Endodermal cell (in vitro differentiated cells): ENCODE measurements around the gene RNF212. TPM values are rescaled to one million over a fixed set of nuclear protein-coding genes. Genes with fewer than 3 reads are reported as not detected.

ENCODE experiments used
- DNase-seq: peaks from one replicate; pipeline ENCODE4 v3.0.0-alpha.2; 2017
- H3K27ac ChIP-seq: 2 replicates; pipeline ENCODE4 v1.5.1; 2013; ENCODE audit warnings: mild to moderate bottlenecking, low read depth, low read length, moderate library complexity
- H3K27me3 ChIP-seq: 2 replicates; pipeline ENCODE4 v1.6.1; 2013; ENCODE audit warnings: mild to moderate bottlenecking, low read length, moderate library complexity; ENCODE audit not compliant: insufficient read depth, control insufficient read depth, poor library complexity, severe bottlenecking
- H3K36me3 ChIP-seq: 2 replicates; pipeline ENCODE4 v1.7.0; 2013; ENCODE audit warnings: mild to moderate bottlenecking, low read length, moderate library complexity; ENCODE audit not compliant: control insufficient read depth, insufficient read depth
- H3K4me1 ChIP-seq: one replicate; pipeline ENCODE4 v1.7.0; 2013; ENCODE audit warnings: low read length; ENCODE audit not compliant: control insufficient read depth, insufficient read depth
- H3K4me3 ChIP-seq: 2 replicates; pipeline ENCODE4 v1.5.1; 2013; ENCODE audit warnings: mild to moderate bottlenecking, low read length, moderate library complexity
- H3K9ac ChIP-seq: 2 replicates; pipeline ENCODE4 v1.6.1; 2013; ENCODE audit warnings: mild to moderate bottlenecking, low read length, moderate library complexity; ENCODE audit not compliant: poor library complexity, severe bottlenecking; ENCODE audit errors: extremely low read depth
- H3K9me3 ChIP-seq: 2 replicates; pipeline ENCODE4 v1.6.1; 2013; ENCODE audit warnings: mild to moderate bottlenecking, low read length, moderate library complexity; ENCODE audit not compliant: control insufficient read depth
- H3K27ac Mint-ChIP-seq: 2 replicates; pipeline ENCODE4 v1.8.0; 2020; ENCODE audit warnings: mixed read lengths
- H3K27me3 Mint-ChIP-seq: 2 replicates; pipeline ENCODE4 v1.8.0; 2021; ENCODE audit warnings: mild to moderate bottlenecking, mixed read lengths; ENCODE audit not compliant: insufficient read depth
- H3K36me3 Mint-ChIP-seq: 2 replicates; pipeline ENCODE4 v1.8.0; 2020; ENCODE audit warnings: low read depth, mixed read lengths
- H3K4me1 Mint-ChIP-seq: 2 replicates; pipeline ENCODE4 v1.8.0; 2020; ENCODE audit warnings: mixed read lengths
- H3K4me3 Mint-ChIP-seq: 2 replicates; pipeline ENCODE4 v1.8.0; 2020; ENCODE audit warnings: mild to moderate bottlenecking, moderate library complexity, mixed read lengths
- H3K9me3 Mint-ChIP-seq: 2 replicates; pipeline ENCODE4 v1.8.0; 2020; ENCODE audit warnings: mild to moderate bottlenecking, mixed read lengths
- CTCF ChIP-seq: fragments of 200-600 bp; sonication (generic); conservative IDR thresholded peaks from 2 replicates; pipeline ENCODE4 v1.5.0; 2021; ENCODE audit warnings: antibody characterized with exemption, mild to moderate bottlenecking
- WGBS, 2 experiments: methylation state at CpG; one replicate each; pipeline versions ENCODE4 v1.1.5 to v1.1.7; 2013; ENCODE audit warnings: missing lambda C conversion rate in 2 of 2, mixed read lengths in 1 of 2; ENCODE audit not compliant: insufficient coverage in 1 of 2, insufficient read length in 1 of 2; 5-methylcytosine and 5-hydroxymethylcytosine counted together
- total RNA-seq, 2 donors: library from RNA; stranded (reverse); fragmentation: NEBNext Ultra II Directional in 1 of 2; extraction: Animal tissue kit (Norgen Biotek cat#: 25700) in 1 of 2; gene quantifications; 2 replicates in 1 of 2; 3 replicates in 1 of 2; pipeline ENCODE4 v1.2.1, GENCODE V29; 2021

RNF212 gene
- total RNA-seq, 2 donors from 2014 or later: 3.4 to 5.6 TPM

DNA sequence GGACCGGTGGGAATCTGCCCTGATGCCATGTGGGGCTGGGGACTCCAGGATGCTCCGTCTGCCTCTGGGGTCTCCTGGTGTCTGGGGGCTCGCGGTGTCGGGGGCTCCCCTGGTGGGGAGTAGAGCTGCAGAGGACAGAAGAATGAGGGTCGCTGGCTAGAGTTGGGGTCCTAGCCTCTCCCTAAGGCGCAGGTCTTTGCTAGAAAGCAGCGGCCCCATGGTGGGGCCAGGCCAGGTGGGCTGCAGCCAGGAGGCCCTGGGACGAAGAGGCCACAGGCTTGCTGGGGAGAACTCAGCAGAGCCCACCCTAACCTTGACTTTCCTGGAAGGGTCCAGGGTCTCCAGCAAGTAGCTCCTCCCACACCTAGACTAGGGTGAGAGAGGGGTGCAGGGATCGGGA lies 80.5 kb downstream of the RNF212 start:
- H3K27ac Mint-ChIP-seq: no peak overlapping the region
- no peak overlapping the region for H3K4me3 ChIP-seq
- H3K4me3 Mint-ChIP-seq: no peak overlapping the region
- no peaks in the 10 kb centered on the region for H3K9me3 ChIP-seq
- H3K9ac ChIP-seq: no peak overlapping the region
- no peaks in the 10 kb centered on the region for H3K4me1 Mint-ChIP-seq
- H3K36me3 ChIP-seq: no peaks in the 10 kb centered on the region
- WGBS, 2 experiments: 91 to 95% methylated on average over 4 to 10 of the region's 10 CpGs
- H3K27me3 ChIP-seq: no peaks in the 10 kb centered on the region
- TF ChIP-seq CTCF: no peak
- H3K27me3 Mint-ChIP-seq: no peaks in the 10 kb centered on the region
- no peak overlapping the region for H3K27ac ChIP-seq
- no peaks in the 10 kb centered on the region for H3K9me3 Mint-ChIP-seq
- DNase-seq: no peak
- H3K4me1 ChIP-seq: no peaks in the 10 kb centered on the region
- no peaks in the 10 kb centered on the region for H3K36me3 Mint-ChIP-seq

- Mint-ChIP-seq H3K4me3 (no peak overlapping the region), H3K27ac (no peak overlapping the region), H3K27me3 (no peaks in the 10 kb centered on the region), H3K4me1 (no peaks in the 10 kb centered on the region), H3K36me3 (no peaks in the 10 kb centered on the region), H3K9me3 (no peaks in the 10 kb centered on the region)
- H3K9ac ChIP-seq: no peak overlapping the region
- no peak overlapping the region for H3K4me3 ChIP-seq
- DNase-seq: peak; percentile 61
- H3K27ac ChIP-seq: no peak overlapping the region
- 89% methylated on average over 25 to 37 of the region's 37 CpGs for WGBS, 2 experiments
- no peaks in the 10 kb centered on the region for H3K36me3 ChIP-seq
- TF ChIP-seq CTCF: no peak
- no peaks in the 10 kb centered on the region for H3K4me1 ChIP-seq
- no peaks in the 10 kb centered on the region for H3K9me3 ChIP-seq
- no peaks in the 10 kb centered on the region for H3K27me3 ChIP-seq
These were observed 81.2 kb downstream of the RNF212 start for GRCh38 chr4:1031956-1032795.

GRCh38 chr4:1031346-1031745 lies 82.0 kb downstream of the RNF212 start:
- no peak for TF ChIP-seq CTCF
- no peaks in the 10 kb centered on the region for H3K36me3 ChIP-seq
- H3K9me3 ChIP-seq: no peaks in the 10 kb centered on the region
- 92 to 94% methylated on average over 8 of the region's 8 CpGs for WGBS, 2 experiments
- H3K4me1 ChIP-seq: no peaks in the 10 kb centered on the region
- Mint-ChIP-seq H3K9me3 (no peaks in the 10 kb centered on the region), H3K27ac (no peak overlapping the region), H3K4me1 (no peaks in the 10 kb centered on the region), H3K4me3 (no peak overlapping the region), H3K36me3 (peaks cover 2% of the 10 kb centered on the region), H3K27me3 (no peaks in the 10 kb centered on the region)
- no peak overlapping the region for H3K4me3 ChIP-seq
- no peak overlapping the region for H3K27ac ChIP-seq
- H3K27me3 ChIP-seq: no peaks in the 10 kb centered on the region
- DNase-seq: no peak
- H3K9ac ChIP-seq: no peak overlapping the region
